Transverse colon (tissue), 4 donors: ENCODE measurements around the gene FLOT1. TPM values are rescaled to one million over a fixed set of nuclear protein-coding genes. Genes with fewer than 3 reads are reported as not detected.
A peak's percentile ranks its signal among the peaks of the same experiment; 100 is the strongest.

Experiments
- DNase-seq: peaks from one replicate; pipeline ENCODE4 v3.0.0-alpha.2; 2019
- H3K27ac ChIP-seq, 4 donors: fragments of 200-600 bp; sonication (generic); 2 replicates each; pipeline ENCODE4 v1.5.1; 2016 to 2018; ENCODE audit warnings: inconsistent platforms in 4 of 4
- H3K27me3 ChIP-seq: fragments of 200-600 bp; sonication (generic); 2 replicates; pipeline ENCODE4 v1.5.1; 2017; ENCODE audit warnings: inconsistent platforms
- H3K36me3 ChIP-seq, 4 donors: fragments of 200-600 bp; sonication (generic); 2 replicates each; pipeline ENCODE4 v1.5.1; 2017 to 2019; ENCODE audit warnings: inconsistent platforms in 4 of 4
- H3K4me1 ChIP-seq, 4 donors: fragments of 200-600 bp; sonication (generic); 2 replicates each; pipeline ENCODE4 v1.5.1; 2017 to 2020; ENCODE audit warnings: inconsistent platforms in 4 of 4
- H3K4me3 ChIP-seq, 4 donors: fragments of 200-600 bp; sonication (generic); 1 replicate in 1 of 4; 2 replicates in 3 of 4; pipeline versions ENCODE4 v1.5.1 to v1.6.1; 2017 to 2019; ENCODE audit warnings: inconsistent platforms in 4 of 4
- H3K9me3 ChIP-seq, 2 donors: fragments of 200-600 bp; sonication (generic); 2 replicates each; pipeline ENCODE4 v1.5.1; 2017 to 2019; ENCODE audit warnings: inconsistent platforms in 2 of 2
- EP300 ChIP-seq: sonication (generic); formaldehyde crosslinking; IDR thresholded peaks from one replicate; pipeline ENCODE4 v1.6.1; 2017; ENCODE audit warnings: antibody characterized with exemption, low read depth
- POLR2A ChIP-seq: fragments of 450-650 bp; IDR thresholded peaks from one replicate; pipeline ENCODE4 v1.6.1; 2016; ENCODE audit warnings: antibody characterized with exemption, mild to moderate bottlenecking, moderate library complexity
- POLR2AphosphoS5 ChIP-seq, 3 donors: sonication (generic); formaldehyde crosslinking; IDR thresholded peaks; one replicate each; pipeline ENCODE4 v1.6.1; 2016; ENCODE audit warnings: antibody characterized with exemption in 3 of 3
- WGBS, 2 donors: methylation state at CpG; one replicate each; pipeline ENCODE4 v1.1.5; 2018; ENCODE audit warnings: low coverage in 1 of 2; 5-methylcytosine and 5-hydroxymethylcytosine counted together
- in situ Hi-C, 4 donors: fragments of 200-750 bp; cut with MboI; loops; one replicate each; pipeline versions ENCODE4 v1.15.0 to v1.15.1; 2017; ENCODE audit warnings: low sequenced_read_pairs in 3 of 4, low pct_ligation_motif_present in 1 of 4, low pct_unique_long_range_greater_than_20kb in 1 of 4
- intact Hi-C: fragments of 100-400 bp; cut with DNase I; formaldehyde crosslinking; loops from one replicate; pipeline ENCODE4 v1.15.1; 2023; ENCODE audit warnings: low total_unique reads
- total RNA-seq, 4 donors: library from RNA; depleted of rRNA; stranded (reverse); fragments of >200 nt; gene quantifications; one replicate each; pipeline ENCODE4 v1.1.0, GENCODE V29; 2016
- TF ChIP-seq, protein P1 (sequence below), 5 experiments: fragments of 200-600 bp in 3 of 5; fragments of 450-650 bp in 2 of 5; sonication (generic) in 3 of 5; IDR thresholded peaks; 1 replicate in 2 of 5; 2 replicates in 3 of 5; pipeline ENCODE4 v1.5.1; 2016 to 2017; ENCODE audit warnings: antibody characterized with exemption in 5 of 5, inconsistent platforms in 3 of 5, mild to moderate bottlenecking in 2 of 5, moderate library complexity in 1 of 5

Gene FLOT1
- total RNA-seq, 4 donors from 2014 or later: 123 to 146 (median 139) TPM

DNA sequence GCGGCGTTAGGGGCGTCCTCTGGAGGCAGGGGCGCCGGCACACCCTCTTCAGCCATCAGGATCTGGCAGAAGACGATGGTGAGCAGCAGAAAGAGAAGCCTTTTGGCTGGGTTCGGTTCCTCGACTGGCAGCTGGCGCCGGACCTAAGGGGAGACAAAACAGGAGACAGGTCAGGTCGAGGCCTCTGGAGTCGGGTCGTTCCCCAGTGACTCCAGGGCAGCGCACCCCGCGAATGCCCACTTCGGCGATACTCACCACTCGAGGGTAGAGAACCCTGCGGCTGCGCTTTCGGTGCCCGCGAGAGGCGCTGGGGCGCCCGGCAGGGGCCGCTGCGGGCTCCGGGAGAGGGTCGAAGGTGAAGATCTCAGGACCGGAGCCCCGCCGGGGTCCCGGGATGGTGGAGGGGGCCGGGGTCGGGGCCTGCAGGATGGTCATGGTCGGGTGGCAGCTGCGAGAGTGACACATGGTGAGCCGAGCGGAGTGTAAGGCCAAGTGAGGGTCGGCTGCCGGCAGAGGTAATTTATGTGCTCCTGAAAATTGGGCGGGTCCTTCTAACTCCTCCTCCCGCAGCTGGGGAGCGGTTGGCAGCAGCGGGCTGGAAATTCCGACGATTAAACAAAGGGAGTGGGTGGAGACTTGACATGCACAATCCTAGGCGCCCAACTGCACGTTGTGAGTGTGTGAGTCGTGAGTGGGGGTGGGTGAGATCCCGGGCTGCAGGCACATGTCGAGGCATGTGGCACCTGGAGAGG, 1.7 kb upstream of the FLOT1 start, which contains the start of gene IER3:
Gene IER3, minus strand, starts transcription at position 494 of the 752 bp plus-strand sequence. Its CDS starts 29 bp downstream, at position 465.
- DNase-seq: peak; percentile 93
- intact Hi-C loops: loop anchor here (5.0 kb wide), 2 partner anchors 83 to 133 kb away; no protein-coding TSS in a partner anchor
- in situ Hi-C loops: loop anchor here in 2 of 4 donors (10.0 to 25.0 kb wide), 2 partner anchors 81 to 143 kb away; partner anchors contain the start of gene DDR1 (in 2 of the 2)
- TF ChIP-seq EP300 (no peak), POLR2AphosphoS5 (IDR thresholded peaks at IDR 0.05) (peak; percentile 96 to 99 (median 98)), POLR2A (peak; percentile 99)
- TF ChIP-seq, protein P1, sequence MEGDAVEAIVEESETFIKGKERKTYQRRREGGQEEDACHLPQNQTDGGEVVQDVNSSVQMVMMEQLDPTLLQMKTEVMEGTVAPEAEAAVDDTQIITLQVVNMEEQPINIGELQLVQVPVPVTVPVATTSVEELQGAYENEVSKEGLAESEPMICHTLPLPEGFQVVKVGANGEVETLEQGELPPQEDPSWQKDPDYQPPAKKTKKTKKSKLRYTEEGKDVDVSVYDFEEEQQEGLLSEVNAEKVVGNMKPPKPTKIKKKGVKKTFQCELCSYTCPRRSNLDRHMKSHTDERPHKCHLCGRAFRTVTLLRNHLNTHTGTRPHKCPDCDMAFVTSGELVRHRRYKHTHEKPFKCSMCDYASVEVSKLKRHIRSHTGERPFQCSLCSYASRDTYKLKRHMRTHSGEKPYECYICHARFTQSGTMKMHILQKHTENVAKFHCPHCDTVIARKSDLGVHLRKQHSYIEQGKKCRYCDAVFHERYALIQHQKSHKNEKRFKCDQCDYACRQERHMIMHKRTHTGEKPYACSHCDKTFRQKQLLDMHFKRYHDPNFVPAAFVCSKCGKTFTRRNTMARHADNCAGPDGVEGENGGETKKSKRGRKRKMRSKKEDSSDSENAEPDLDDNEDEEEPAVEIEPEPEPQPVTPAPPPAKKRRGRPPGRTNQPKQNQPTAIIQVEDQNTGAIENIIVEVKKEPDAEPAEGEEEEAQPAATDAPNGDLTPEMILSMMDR (IDR thresholded peaks at IDR 0.05): peak; percentile 59 to 83 (median 71)
- peak within 1 kb of the TSS; percentile 96 to 98 (median 98) for H3K27ac ChIP-seq
- H3K36me3 ChIP-seq: peaks cover 0 to 12% (median 4%) of the 10 kb centered on the region in 4 donors
- H3K9me3 ChIP-seq: no peaks in the 10 kb centered on the region
- H3K4me1 ChIP-seq: peaks cover 22 to 62% (median 45%) of the 10 kb centered on the region in 4 donors
- H3K27me3 ChIP-seq: no peaks in the 10 kb centered on the region
- H3K4me3 ChIP-seq: peak within 1 kb of the TSS; percentile 54 to 87 (median 78)
- 0 to 2% methylated on average over 4 to 46 of the region's 54 CpGs for WGBS, 2 donors

DNA sequence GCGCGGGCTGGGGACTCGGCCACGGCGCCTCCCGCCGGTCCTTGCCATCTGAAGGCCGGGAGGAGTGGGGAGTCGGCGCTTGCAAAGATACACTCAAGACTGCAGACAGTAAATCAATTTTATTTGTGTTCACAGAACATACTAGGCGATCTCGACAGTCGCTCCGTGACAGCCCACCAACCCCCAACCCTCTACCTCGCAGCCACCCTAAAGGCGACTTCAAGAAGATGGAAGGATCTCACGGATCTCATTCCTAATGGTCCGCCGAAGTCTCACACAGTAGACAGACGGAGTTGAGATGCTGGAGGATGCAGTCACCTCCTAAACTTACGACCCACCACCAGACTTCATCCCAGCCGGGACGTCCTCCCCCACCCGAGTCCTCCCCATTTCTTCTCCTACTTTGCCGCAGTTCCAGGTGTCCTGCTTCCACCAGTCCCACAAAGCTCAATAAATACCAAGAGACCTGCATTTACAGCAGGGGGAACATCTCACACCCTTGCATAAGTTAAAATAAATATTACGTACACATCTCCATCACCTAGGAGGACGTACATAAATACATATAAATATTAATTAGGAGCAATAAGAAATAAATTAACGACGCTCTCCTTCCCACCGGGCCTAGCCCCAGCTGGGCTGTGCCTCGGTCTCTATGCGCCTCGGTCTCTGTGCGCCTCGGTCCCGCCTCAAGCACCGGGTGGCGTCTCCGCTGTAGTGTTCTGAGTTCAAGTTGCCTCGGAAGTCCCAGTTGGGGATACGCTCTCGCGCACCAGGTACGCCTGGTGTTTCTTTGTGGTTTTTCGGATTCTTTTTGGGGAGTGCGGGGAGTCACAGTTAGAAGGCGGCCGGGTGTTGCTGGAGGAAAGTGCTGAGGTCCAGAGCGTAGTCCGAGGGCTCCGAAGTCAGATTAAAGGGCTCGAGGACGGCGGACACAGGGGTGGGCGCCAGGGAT, 889 bp upstream of the FLOT1 start:
- H3K27ac ChIP-seq: peak overlapping the region; percentile 96 to 98 (median 98)
- H3K27me3 ChIP-seq: no peaks in the 10 kb centered on the region
- H3K9me3 ChIP-seq: no peaks in the 10 kb centered on the region
- peak; percentile 47 for DNase-seq
- no peak for TF ChIP-seq POLR2A
- no peak for TF ChIP-seq EP300
- TF ChIP-seq POLR2AphosphoS5 (IDR thresholded peaks at IDR 0.05): no peak
- TF ChIP-seq, protein P1 (IDR thresholded peaks at IDR 0.05): no peak
- intact Hi-C loops: loop anchor here (5.0 kb wide), 2 partner anchors 84 to 134 kb away; no protein-coding TSS in a partner anchor
- in situ Hi-C loops: loop anchor here in 2 of 4 donors (10.0 to 25.0 kb wide), 2 partner anchors 81 to 144 kb away; partner anchors contain the start of gene DDR1 (in 2 of the 2)
- 1% methylated on average over 25 to 52 of the region's 55 CpGs for WGBS, 2 donors
- H3K4me3 ChIP-seq: peak overlapping the region; percentile 54 to 87 (median 78)
- peaks cover 24 to 62% (median 38%) of the 10 kb centered on the region in 4 donors for H3K4me1 ChIP-seq
- peaks cover 0 to 17% (median 7%) of the 10 kb centered on the region in 4 donors for H3K36me3 ChIP-seq

GRCh38 chr6:30741789-30742315, 635 bp downstream of the FLOT1 start:
- no peaks in the 10 kb centered on the region for H3K27me3 ChIP-seq
- DNase-seq: peak; percentile 26
- in situ Hi-C loops (loop anchor here in 2 of 4 donors (10.0 to 25.0 kb wide), 2 partner anchors 83 to 145 kb away; partner anchors contain the start of gene DDR1 (in 2 of the 2)), intact Hi-C loops (loop anchor here (5.0 kb wide), 2 partner anchors 85 to 135 kb away; no protein-coding TSS in a partner anchor)
- H3K36me3 ChIP-seq: peaks cover 0 to 22% (median 7%) of the 10 kb centered on the region in 4 donors
- TF ChIP-seq, protein P1 (IDR thresholded peaks at IDR 0.05): no peak
- no peak for TF ChIP-seq POLR2A
- TF ChIP-seq POLR2AphosphoS5 (IDR thresholded peaks at IDR 0.05): peak in 1 of 3 donors; percentile 0
- TF ChIP-seq EP300: no peak
- H3K4me1 ChIP-seq: peaks cover 26 to 64% (median 38%) of the 10 kb centered on the region in 4 donors
- H3K27ac ChIP-seq: peak overlapping the region; percentile 96 to 98 (median 98)
- peak overlapping the region; percentile 75 to 87 (median 78) for H3K4me3 ChIP-seq
- WGBS, 2 donors: 6% methylated on average over 13 of the region's 13 CpGs; no CpG with 5 or more reads in 1 of the 2 donors
- H3K9me3 ChIP-seq: no peaks in the 10 kb centered on the region
